Left forelimb (tissue), 1 donor: ENCODE results near the gene ANTXR1.
"Not testable (repeated sequence)": the region's sequence is repeated elsewhere in the genome, so short reads cannot be mapped to it uniquely, and the experiment has no call there.

Source experiments
- DNase-seq: peaks from one replicate; pipeline ENCODE4 v3.0.0-alpha.2; 2018; ENCODE audit warnings: low spot score

ANTXR1 gene

DNA sequence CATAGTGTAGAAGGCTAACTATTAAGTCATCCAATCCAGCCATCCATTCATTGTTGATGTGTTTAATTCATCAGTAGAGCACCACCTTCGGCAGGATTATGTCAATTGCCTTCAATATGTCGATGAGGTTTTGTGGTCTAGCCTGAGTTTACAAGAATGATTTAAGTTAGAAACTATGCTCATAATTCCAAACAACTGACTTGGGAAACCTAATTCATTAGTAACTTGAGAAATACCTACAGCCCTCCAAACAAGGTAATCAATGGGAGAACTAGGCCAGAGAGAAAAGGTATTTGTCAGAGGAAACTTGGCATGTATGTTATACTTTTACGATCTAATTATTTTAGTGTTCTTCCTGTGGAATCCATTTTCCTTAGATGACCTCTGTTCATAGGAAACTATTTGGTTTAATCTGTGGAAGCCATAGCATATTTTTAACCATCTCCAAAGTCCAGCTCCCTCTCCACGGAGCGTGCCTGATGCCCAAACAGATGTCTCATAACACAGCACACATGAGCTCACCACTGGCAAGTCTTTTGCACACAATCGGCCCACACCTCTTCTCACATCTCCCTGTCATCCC, 225.6 kb downstream of the ANTXR1 start:
- no peak for DNase-seq

DNA sequence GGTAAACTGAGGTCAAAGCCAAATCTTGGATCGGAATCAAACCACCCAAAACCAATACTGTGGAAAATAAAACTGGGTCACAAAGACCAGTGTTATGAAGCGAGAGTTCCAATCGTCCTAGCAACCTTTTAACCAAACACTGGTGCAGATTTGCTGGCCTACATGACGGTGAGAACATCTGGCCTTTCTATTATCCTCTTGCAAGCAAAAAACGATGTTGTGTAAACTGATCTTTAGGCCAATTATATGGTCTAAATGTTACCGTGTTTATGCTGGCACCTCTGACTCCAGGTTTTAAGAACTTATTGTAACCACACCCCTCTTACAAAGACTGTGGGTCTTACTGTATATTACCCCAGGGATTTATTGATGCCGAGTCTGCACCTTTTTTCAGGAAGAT, 228.1 kb downstream of the ANTXR1 start:
- DNase-seq, result no peak

DNA sequence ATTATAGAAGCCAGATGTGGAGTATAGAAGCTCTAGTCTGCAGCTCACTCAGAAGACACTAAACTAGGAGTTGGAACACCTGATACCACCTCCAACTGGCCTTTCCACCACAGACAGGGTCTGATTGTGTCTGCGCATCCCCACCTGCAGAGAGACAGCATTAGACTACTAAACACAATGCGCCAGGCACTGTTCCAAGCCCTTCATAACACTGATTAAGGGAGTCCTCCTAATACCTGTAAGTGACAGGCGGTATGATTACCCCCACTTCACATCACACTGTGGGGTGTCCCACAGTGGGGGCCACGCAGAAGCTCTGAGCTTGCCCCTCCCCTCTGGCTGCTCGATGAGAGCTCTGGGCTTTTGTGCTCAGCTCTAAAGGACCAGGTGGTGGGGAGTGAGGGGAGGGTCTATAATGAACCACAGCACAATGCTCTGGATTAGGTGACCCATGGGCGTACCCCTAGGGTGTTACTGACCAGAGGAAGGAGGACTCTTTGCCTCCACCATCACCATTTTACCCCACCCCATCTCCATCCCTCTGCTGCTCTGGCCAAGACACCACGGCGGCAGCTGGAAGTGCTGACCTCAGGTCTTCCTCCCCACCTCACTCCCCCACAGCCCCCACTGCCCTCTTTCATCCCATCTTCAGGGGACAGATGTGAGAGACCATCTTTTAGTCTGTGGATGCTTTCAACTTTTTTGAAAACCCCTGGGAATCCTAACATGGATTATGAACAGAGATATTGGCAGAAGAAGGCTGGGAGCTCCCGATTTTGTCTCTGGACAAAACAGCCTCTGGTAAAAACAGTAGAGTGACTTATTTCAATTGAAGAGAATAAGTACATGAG, 228.9 kb downstream of the ANTXR1 start:
- DNase-seq, result no peak

DNA sequence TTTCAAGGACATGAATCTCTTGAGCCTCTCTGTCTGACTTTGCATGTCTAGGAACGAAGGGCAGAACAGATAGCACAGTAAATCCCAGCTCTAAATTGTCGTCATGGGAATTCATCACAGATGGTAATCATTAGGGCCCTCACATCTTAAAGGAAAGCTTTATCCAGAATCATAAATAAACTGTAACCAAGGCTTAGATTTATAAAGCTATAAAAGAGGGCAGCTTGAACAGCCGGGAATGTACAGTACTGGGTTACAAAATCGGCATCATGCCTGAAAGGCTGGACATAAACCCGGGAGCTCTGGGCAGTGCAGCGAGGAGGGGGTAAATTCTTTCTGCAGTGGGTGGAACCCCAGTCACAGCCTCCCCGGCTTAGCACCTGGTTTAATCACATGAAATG, 229.7 kb downstream of the ANTXR1 start:
- DNase-seq, result no peak

DNA sequence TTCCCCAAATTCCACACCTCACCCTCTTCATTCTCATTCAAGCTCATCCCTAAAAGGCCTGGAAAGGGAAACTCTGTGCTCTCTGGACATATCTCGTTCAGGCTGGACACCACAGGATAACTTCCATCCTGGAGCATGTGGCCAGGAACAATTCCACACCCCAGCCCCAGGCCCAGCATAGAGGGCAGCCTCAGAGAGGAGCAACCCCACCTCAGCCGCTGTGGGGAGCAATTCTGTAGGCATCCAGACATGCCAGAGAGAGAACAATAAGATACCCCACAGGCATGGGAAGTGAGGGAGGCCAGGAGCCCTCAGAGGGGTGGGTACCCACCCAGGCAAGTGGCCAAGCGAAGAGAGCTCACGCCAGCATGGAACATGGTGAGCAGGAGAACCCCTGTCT, 230.7 kb downstream of the ANTXR1 start:
- no peak for DNase-seq

- no peak for DNase-seq
Measured at GRCh38 chr2:69244882-69245281, 231.9 kb downstream of the ANTXR1 start.

GRCh38 chr2:69247583-69247982, 234.6 kb downstream of the ANTXR1 start:
- DNase-seq, result no peak

- DNase-seq, result no peak
Measured at GRCh38 chr2:69248232-69248631, 235.3 kb downstream of the ANTXR1 start.

GRCh38 chr2:69250981-69251380, 238.0 kb downstream of the ANTXR1 start:
- DNase-seq, result no peak

GRCh38 chr2:69251943-69252342, 239.0 kb downstream of the ANTXR1 start:
- DNase-seq, result no peak

- no peak for DNase-seq
Measured at GRCh38 chr2:69253112-69253511, 240.1 kb downstream of the ANTXR1 start.

- no peak for DNase-seq
Measured at GRCh38 chr2:69253611-69254301, 240.8 kb downstream of the ANTXR1 start.

- DNase-seq, result no peak
Measured at GRCh38 chr2:69255760-69256159, 242.8 kb downstream of the ANTXR1 start.

DNA sequence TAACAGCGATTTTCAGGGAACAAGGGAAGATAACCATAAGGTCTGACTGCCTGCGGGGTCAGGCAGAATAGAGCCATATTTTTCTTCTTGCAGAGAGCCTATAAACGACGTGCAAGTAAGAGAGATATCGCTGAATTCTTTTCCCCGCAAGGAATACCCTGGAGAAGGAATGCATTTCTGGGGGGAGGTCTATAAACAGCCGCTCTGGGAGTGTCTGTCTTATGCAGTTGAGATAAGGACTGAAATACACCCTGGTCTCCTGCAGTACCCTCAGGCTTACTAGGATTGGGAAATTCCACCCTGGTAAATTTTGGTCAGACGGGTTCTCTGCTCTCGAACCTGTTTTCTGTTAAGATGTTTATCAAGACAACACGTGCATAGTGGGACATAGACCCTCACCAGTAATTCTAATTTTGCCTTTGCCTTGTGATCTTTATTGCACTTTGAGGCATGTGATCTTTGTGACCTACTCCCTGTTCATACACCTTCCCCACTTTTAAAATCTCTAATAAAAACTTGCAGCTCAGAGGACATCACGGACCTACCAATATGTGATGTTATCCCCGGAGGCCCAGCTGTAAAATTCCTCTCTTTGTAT, 247.1 kb downstream of the ANTXR1 start:
- DNase-seq, result not testable (repeated sequence)

DNA sequence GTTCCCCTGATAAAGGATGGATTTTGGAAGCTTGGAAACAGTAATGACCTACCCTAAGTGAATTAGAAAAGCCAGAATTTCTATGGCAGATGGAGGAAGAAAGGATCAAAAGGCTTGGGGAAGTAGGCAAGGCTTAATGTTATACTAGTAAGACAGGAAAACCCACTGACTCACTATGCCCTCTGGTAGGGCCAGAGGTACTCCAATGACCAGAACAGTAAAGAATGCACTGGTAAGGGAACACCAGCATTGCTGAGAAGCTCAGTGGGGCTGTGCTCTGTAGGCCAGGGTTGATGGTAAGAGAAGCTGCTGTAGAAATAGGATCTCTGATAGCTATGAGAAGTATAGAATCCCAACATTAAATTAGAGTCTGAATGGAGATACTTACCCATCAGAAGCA, 247.7 kb downstream of the ANTXR1 start:
- no peak for DNase-seq

- no peak for DNase-seq
Measured at GRCh38 chr2:69269330-69269729, 256.4 kb downstream of the ANTXR1 start.

GRCh38 chr2:69271831-69272257, 258.9 kb downstream of the ANTXR1 start:
- no peak for DNase-seq

DNA sequence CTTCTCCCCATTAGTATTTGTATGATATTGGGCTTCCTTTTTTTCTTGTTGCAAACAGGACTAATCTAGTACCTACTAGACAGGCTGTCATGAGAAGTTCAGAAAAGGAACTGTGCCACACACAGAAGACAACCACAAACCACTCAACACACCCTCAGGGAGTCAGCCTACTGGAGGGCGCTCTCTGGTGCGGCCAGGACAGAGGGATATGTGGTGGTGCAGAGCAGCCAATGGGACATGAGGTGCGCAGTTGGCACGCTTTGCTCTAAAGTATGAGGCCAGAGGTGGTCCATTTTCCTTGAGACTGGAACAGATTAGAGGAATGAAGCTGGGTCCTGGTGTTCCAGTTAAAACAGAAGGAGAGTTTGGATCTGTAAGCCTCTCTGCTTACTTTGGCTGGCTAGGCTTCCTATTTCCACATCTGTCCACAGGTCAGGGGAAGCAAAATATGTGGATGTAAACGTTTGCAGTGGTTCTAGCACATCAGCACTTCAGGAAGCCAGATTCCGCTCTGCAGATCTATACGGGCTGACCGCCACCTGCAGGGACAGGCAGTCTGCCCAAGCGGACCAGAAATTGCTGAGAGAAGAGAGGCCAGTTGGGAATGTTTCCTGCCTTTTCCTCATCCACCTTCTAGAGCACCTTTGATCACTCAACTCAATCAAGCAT, 260.0 kb downstream of the ANTXR1 start:
- no peak for DNase-seq

- no peak for DNase-seq
Measured at GRCh38 chr2:69275490-69275889, 262.5 kb downstream of the ANTXR1 start.

DNA sequence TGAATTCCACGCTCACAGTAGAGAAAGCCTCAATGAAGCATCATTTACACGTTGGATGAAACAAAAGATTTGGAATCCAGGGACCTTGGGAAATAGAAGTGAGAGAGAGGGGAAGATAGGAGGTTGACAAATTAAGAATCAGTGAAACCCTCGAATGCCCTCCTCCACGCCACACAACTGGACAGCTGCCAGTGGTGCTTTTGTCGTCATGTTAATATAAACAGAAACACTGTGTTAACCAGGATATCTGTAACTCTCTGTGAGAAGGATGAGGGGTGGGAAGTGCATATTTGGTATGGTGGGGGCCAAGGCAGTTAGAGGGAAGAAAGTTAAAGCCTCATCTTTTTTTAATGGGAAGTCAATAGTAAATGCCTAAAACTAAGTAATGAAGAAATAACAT, 265.4 kb downstream of the ANTXR1 start:
- no peak for DNase-seq

- no peak for DNase-seq
Measured at GRCh38 chr2:69279211-69279610, 266.2 kb downstream of the ANTXR1 start.
